ENCODE measurements around the gene GLUD2.

The GLUD2 gene

DNA sequence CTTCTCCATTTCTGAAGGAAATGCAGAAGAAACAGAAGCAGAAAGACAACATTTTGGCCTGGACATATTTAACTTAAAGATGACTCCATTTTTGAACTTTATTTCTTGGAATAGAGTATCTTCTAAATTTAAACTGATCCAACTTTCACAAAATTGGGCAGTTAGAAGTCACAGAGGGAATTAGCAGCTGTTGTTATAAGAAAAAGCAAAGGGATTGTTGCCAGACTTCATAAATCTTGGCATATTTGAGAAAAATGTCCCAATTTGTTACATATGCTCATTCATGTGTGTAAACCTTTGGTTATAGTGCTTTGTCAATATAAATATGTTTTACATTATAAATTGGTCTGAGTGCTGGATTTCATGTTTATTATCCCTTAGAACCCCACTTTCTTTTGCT is 3.4 kb downstream of the GLUD2 start:
- TF ChIP-seq TAF1 (IDR thresholded peaks at IDR 0.05; ENCODE audit: low read depth) (no peak), EP300 (IDR thresholded peaks at IDR 0.05; ENCODE audit: borderline replicate concordance) (no peak), ZBTB7A (IDR thresholded peaks at IDR 0.05; ENCODE audit: low read depth) (no peak), CEBPB (IDR thresholded peaks at IDR 0.05) (no peak), TEAD4 (IDR thresholded peaks at IDR 0.05) (no peak), RAD21 (IDR thresholded peaks at IDR 0.05; ENCODE audit: low read depth) (no peak), TCF12 (IDR thresholded peaks at IDR 0.05; ENCODE audit: low read depth) (no peak), YY1 (IDR thresholded peaks at IDR 0.05; ENCODE audit: low read depth) (no peak), EGR1 (IDR thresholded peaks at IDR 0.05) (no peak), FOXM1 (IDR thresholded peaks at IDR 0.05; ENCODE audit: borderline replicate concordance, low read depth) (no peak), NFIC (IDR thresholded peaks at IDR 0.05) (no peak)
- TF ChIP-seq, protein P1, sequence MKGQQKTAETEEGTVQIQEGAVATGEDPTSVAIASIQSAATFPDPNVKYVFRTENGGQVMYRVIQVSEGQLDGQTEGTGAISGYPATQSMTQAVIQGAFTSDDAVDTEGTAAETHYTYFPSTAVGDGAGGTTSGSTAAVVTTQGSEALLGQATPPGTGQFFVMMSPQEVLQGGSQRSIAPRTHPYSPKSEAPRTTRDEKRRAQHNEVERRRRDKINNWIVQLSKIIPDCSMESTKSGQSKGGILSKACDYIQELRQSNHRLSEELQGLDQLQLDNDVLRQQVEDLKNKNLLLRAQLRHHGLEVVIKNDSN (IDR thresholded peaks at IDR 0.05) = no peak
- TF ChIP-seq, protein P2, sequence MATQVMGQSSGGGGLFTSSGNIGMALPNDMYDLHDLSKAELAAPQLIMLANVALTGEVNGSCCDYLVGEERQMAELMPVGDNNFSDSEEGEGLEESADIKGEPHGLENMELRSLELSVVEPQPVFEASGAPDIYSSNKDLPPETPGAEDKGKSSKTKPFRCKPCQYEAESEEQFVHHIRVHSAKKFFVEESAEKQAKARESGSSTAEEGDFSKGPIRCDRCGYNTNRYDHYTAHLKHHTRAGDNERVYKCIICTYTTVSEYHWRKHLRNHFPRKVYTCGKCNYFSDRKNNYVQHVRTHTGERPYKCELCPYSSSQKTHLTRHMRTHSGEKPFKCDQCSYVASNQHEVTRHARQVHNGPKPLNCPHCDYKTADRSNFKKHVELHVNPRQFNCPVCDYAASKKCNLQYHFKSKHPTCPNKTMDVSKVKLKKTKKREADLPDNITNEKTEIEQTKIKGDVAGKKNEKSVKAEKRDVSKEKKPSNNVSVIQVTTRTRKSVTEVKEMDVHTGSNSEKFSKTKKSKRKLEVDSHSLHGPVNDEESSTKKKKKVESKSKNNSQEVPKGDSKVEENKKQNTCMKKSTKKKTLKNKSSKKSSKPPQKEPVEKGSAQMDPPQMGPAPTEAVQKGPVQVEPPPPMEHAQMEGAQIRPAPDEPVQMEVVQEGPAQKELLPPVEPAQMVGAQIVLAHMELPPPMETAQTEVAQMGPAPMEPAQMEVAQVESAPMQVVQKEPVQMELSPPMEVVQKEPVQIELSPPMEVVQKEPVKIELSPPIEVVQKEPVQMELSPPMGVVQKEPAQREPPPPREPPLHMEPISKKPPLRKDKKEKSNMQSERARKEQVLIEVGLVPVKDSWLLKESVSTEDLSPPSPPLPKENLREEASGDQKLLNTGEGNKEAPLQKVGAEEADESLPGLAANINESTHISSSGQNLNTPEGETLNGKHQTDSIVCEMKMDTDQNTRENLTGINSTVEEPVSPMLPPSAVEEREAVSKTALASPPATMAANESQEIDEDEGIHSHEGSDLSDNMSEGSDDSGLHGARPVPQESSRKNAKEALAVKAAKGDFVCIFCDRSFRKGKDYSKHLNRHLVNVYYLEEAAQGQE (IDR thresholded peaks at IDR 0.05; ENCODE audit: low read depth) = no peak

DNA sequence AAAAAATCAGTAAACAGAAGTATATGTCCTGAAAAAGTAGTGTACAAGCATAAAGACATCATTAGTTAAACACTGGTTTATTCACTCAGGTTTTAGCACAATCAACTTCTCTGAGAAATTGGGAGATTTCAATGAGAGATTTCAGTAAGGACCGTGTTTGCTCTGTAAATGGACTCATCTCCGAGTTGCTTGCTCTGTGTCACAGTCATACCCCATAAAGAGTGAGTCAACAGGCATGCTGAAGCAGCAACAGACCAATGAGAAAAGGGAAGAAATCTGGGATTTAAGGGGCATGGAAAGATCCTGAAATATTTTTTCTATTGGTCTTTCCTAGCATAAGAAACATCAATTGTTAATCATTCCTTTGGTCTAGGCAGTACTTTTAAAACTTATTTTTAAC is 4.7 kb downstream of the GLUD2 start:
- TF ChIP-seq ZBTB7A (IDR thresholded peaks at IDR 0.05; ENCODE audit: low read depth) (no peak), NFIC (IDR thresholded peaks at IDR 0.05) (no peak), CREB1 (IDR thresholded peaks at IDR 0.05; ENCODE audit: low read depth) (no peak), CEBPB (IDR thresholded peaks at IDR 0.05) (no peak), RAD21 (IDR thresholded peaks at IDR 0.05; ENCODE audit: low read depth) (no peak), YY1 (IDR thresholded peaks at IDR 0.05; ENCODE audit: low read depth) (no peak), TCF12 (IDR thresholded peaks at IDR 0.05; ENCODE audit: low read depth) (no peak), EP300 (IDR thresholded peaks at IDR 0.05; ENCODE audit: borderline replicate concordance) (no peak), FOXM1 (IDR thresholded peaks at IDR 0.05; ENCODE audit: borderline replicate concordance, low read depth) (no peak), TEAD4 (IDR thresholded peaks at IDR 0.05) (no peak), EGR1 (IDR thresholded peaks at IDR 0.05) (no peak), TAF1 (IDR thresholded peaks at IDR 0.05; ENCODE audit: low read depth) (no peak)
- TF ChIP-seq, protein P3, sequence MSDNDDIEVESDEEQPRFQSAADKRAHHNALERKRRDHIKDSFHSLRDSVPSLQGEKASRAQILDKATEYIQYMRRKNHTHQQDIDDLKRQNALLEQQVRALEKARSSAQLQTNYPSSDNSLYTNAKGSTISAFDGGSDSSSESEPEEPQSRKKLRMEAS (IDR thresholded peaks at IDR 0.05) = no peak
- TF ChIP-seq, protein P1 (IDR thresholded peaks at IDR 0.05) = no peak
- TF ChIP-seq, protein P2 (IDR thresholded peaks at IDR 0.05; ENCODE audit: low read depth) = no peak

DNA sequence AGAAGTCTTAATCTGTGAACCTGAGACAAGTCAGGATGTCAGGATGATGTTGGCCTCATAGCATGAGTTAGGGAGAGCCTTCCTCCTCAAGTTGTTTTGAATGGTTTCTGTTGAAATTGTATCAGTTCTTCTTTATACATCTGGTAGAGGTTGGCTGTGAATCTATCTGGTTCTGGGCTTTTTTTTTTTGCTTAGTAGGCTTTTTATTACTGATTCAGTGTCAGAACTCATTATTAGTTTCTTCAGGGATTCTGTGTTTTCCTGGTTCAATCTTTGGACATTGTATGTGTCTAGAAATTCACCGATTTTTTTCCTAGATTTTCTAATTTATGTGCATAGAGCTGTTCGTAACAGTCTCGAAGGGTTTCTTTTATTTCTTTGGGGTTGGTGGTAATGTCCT is 14.9 kb downstream of the GLUD2 start:
- TF ChIP-seq, protein P3 (IDR thresholded peaks at IDR 0.05) = no peak
- TF ChIP-seq TCF12 (IDR thresholded peaks at IDR 0.05; ENCODE audit: low read depth) = no peak
- TF ChIP-seq NFIC (IDR thresholded peaks at IDR 0.05) = no peak
- TF ChIP-seq EP300 (IDR thresholded peaks at IDR 0.05; ENCODE audit: borderline replicate concordance) = no peak
- TF ChIP-seq FOXM1 (IDR thresholded peaks at IDR 0.05; ENCODE audit: borderline replicate concordance, low read depth) = no peak
- no peak for TF ChIP-seq ZBTB7A (IDR thresholded peaks at IDR 0.05; ENCODE audit: low read depth)
- TF ChIP-seq TAF1 (IDR thresholded peaks at IDR 0.05; ENCODE audit: low read depth) = no peak
- no peak for TF ChIP-seq RAD21 (IDR thresholded peaks at IDR 0.05; ENCODE audit: low read depth)
- TF ChIP-seq EGR1 (IDR thresholded peaks at IDR 0.05) = no peak
- TF ChIP-seq CREB1 (IDR thresholded peaks at IDR 0.05; ENCODE audit: low read depth) = no peak
- no peak for TF ChIP-seq CEBPB (IDR thresholded peaks at IDR 0.05)
- no peak for TF ChIP-seq YY1 (IDR thresholded peaks at IDR 0.05; ENCODE audit: low read depth)
- TF ChIP-seq, protein P1 (IDR thresholded peaks at IDR 0.05) = no peak
- TF ChIP-seq TEAD4 (IDR thresholded peaks at IDR 0.05) = no peak
- TF ChIP-seq, protein P2 (IDR thresholded peaks at IDR 0.05; ENCODE audit: low read depth) = no peak

DNA sequence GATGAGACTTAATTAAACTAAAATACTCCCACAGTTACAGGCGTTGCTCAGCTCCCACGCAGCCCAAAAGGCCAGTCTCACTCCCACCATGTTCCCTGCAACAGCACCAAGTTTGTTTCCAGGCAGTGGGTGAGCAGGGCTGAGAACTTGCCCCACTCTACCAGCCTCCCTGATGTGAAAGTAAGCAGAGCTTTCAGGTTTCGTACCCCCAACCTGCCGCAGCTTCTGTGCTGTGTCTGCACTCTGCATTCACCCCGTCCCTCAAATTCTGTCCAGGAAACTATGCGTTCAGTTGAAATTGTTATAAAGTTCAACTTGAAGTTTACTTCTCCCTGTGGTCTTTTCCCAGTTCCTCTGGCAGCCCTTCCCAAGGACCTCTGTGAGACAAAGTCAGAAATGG is 17.2 kb downstream of the GLUD2 start:
- TF ChIP-seq TEAD4 (IDR thresholded peaks at IDR 0.05) (no peak), YY1 (IDR thresholded peaks at IDR 0.05; ENCODE audit: low read depth) (no peak), TCF12 (IDR thresholded peaks at IDR 0.05; ENCODE audit: low read depth) (no peak), NFIC (IDR thresholded peaks at IDR 0.05) (no peak), EP300 (IDR thresholded peaks at IDR 0.05; ENCODE audit: borderline replicate concordance) (no peak), EGR1 (IDR thresholded peaks at IDR 0.05) (no peak), CREB1 (IDR thresholded peaks at IDR 0.05; ENCODE audit: low read depth) (no peak), FOXM1 (IDR thresholded peaks at IDR 0.05; ENCODE audit: borderline replicate concordance, low read depth) (no peak)
- TF ChIP-seq, protein P3 (IDR thresholded peaks at IDR 0.05) = no peak
